HPDE6-E6E7 (cell line): ENCODE results near the gene PIGX.
A peak's percentile ranks its signal among the peaks of the same experiment; 100 is the strongest.
"Not testable (repeated sequence)": the region's sequence is repeated elsewhere in the genome, so short reads cannot be mapped to it uniquely, and the experiment has no call there.

ENCODE experiments used
- DNase-seq: peaks from one replicate; pipeline ENCODE4 v3.0.0; 2011; ENCODE audit warnings: missing footprints; ENCODE audit errors: extremely low spot score

PIGX gene

GRCh38 chr3:196700801-196701200 lies 11.4 kb upstream of the PIGX start:
- DNase-seq = no peak

- DNase-seq = no peak
Measured at GRCh38 chr3:196706327-196706726, 5.8 kb upstream of the PIGX start.

- DNase-seq = no peak
Measured at GRCh38 chr3:196706731-196707130, 5.4 kb upstream of the PIGX start.

- DNase-seq = no peak
Measured at GRCh38 chr3:196707566-196707965, 4.6 kb upstream of the PIGX start.

GRCh38 chr3:196708467-196708866 lies 3.7 kb upstream of the PIGX start:
- DNase-seq = no peak

- DNase-seq = peak; percentile 27
Measured at GRCh38 chr3:196712514-196713413, 587 bp downstream of the PIGX start.

GRCh38 chr3:196717162-196717561 lies 5.0 kb downstream of the PIGX start:
- DNase-seq = not testable (repeated sequence)

- no peak for DNase-seq
Measured at GRCh38 chr3:196721097-196721496, 8.9 kb downstream of the PIGX start.

GRCh38 chr3:196726788-196727675 lies 14.9 kb downstream of the PIGX start:
- DNase-seq = peak; percentile 49

- DNase-seq = no peak
Measured at GRCh38 chr3:196735751-196736150, 23.6 kb downstream of the PIGX start.

GRCh38 chr3:196736670-196737374 lies 24.6 kb downstream of the PIGX start:
- DNase-seq = no peak

GRCh38 chr3:196737655-196738054 lies 25.5 kb downstream of the PIGX start:
- no peak for DNase-seq

- peak; percentile 86 for DNase-seq
Measured at GRCh38 chr3:196739671-196740480, 27.7 kb downstream of the PIGX start, which contains the start of gene PAK2. TSS of gene PAK2 (plus strand) at chr3:196739857. CDS start at chr3:196782647, 42,790 bp downstream.

- no peak for DNase-seq
Measured at GRCh38 chr3:196740481-196741248, 28.5 kb downstream of the PIGX start.

GRCh38 chr3:196741249-196741889 lies 29.2 kb downstream of the PIGX start:
- no peak for DNase-seq

- not testable (repeated sequence) for DNase-seq
Measured at GRCh38 chr3:196743569-196743968, 31.4 kb downstream of the PIGX start.

GRCh38 chr3:196749125-196749524 lies 36.9 kb downstream of the PIGX start:
- DNase-seq = no peak

- no peak for DNase-seq
Measured at GRCh38 chr3:196753201-196753600, 41.0 kb downstream of the PIGX start.

GRCh38 chr3:196754091-196754981 lies 42.2 kb downstream of the PIGX start:
- no peak for DNase-seq
